Measurements from ENCODE around the gene EXOC3L1.

GRCh38 chr16:67209565-67209964, 19.6 kb upstream of the EXOC3L1 start:
- TF ChIP-seq CTCF (IDR thresholded peaks at IDR 0.05) (no peak), POLR2A (IDR thresholded peaks at IDR 0.05) (no peak)
